ENCODE results near the gene CCDC30.

DNA sequence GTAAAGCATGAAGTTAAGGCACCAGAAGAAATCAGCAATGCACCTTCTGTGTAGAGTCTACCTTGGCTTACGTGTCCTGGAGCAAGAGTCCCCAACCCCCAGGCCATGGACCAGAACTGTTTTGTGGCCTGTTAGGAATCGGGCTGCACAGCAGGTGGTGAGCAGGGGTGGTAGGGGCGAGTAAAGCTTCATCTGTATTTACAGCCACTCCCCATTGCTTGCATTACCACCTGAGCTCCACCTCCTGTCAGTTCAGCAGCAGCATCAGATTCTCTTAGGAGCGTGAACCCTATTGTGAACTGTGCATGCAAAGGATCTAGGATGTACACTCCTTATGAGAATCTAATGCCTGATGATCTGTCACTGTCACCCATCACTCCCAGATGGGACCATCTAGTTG lies 28.7 kb upstream of the CCDC30 start:
- TF ChIP-seq EP300 (IDR thresholded peaks at IDR 0.05) (no peak), POLR2A (IDR thresholded peaks at IDR 0.05) (no peak)
- TF ChIP-seq, protein P1, sequence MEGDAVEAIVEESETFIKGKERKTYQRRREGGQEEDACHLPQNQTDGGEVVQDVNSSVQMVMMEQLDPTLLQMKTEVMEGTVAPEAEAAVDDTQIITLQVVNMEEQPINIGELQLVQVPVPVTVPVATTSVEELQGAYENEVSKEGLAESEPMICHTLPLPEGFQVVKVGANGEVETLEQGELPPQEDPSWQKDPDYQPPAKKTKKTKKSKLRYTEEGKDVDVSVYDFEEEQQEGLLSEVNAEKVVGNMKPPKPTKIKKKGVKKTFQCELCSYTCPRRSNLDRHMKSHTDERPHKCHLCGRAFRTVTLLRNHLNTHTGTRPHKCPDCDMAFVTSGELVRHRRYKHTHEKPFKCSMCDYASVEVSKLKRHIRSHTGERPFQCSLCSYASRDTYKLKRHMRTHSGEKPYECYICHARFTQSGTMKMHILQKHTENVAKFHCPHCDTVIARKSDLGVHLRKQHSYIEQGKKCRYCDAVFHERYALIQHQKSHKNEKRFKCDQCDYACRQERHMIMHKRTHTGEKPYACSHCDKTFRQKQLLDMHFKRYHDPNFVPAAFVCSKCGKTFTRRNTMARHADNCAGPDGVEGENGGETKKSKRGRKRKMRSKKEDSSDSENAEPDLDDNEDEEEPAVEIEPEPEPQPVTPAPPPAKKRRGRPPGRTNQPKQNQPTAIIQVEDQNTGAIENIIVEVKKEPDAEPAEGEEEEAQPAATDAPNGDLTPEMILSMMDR (IDR thresholded peaks at IDR 0.05), result no peak
